GM18505 (cell line): ENCODE measurements around the gene SLC22A23.

Source experiments
- ATAC-seq: cut with Tn5 transposase; IDR thresholded peaks from one replicate; pipeline ENCODE4 v1.9.1; 2021; ENCODE audit not compliant: unreplicated experiment
- POLR2A ChIP-seq: IDR thresholded peaks from 4 replicates; pipeline ENCODE4 v1.6.1; 2011; ENCODE audit warnings: borderline replicate concordance; ENCODE audit not compliant: insufficient read depth, insufficient read length; ENCODE audit errors: extremely low read depth

SLC22A23 gene

GRCh38 chr6:3369985-3370360, 86.9 kb downstream of the SLC22A23 start:
- ATAC-seq = no peak
- TF ChIP-seq POLR2A = no peak

GRCh38 chr6:3368685-3369084, 88.2 kb downstream of the SLC22A23 start:
- no peak for ATAC-seq
- TF ChIP-seq POLR2A = no peak

- TF ChIP-seq POLR2A = no peak
- ATAC-seq = no peak
Observed at GRCh38 chr6:3367630-3368029, 89.2 kb downstream of the SLC22A23 start.

- no peak for ATAC-seq
Observed at GRCh38 chr6:3366596-3367413, 90.0 kb downstream of the SLC22A23 start.

GRCh38 chr6:3364391-3364790, 92.5 kb downstream of the SLC22A23 start:
- no peak for ATAC-seq
- no peak for TF ChIP-seq POLR2A

More at GRCh38 chr6:3366596-3367413, 90.0 kb downstream of the SLC22A23 start:
- no peak for TF ChIP-seq POLR2A

GRCh38 chr6:3363296-3364025, 93.4 kb downstream of the SLC22A23 start:
- no peak for TF ChIP-seq POLR2A
- no peak for ATAC-seq

- ATAC-seq = no peak
Observed at GRCh38 chr6:3361312-3362037, 95.4 kb downstream of the SLC22A23 start.

GRCh38 chr6:3360727-3361045, 96.2 kb downstream of the SLC22A23 start:
- no peak for TF ChIP-seq POLR2A
- no peak for ATAC-seq

More at GRCh38 chr6:3361312-3362037, 95.4 kb downstream of the SLC22A23 start:
- no peak for TF ChIP-seq POLR2A

GRCh38 chr6:3359973-3360726, 96.7 kb downstream of the SLC22A23 start:
- no peak for TF ChIP-seq POLR2A
- no peak for ATAC-seq

GRCh38 chr6:3359101-3359752, 97.6 kb downstream of the SLC22A23 start:
- TF ChIP-seq POLR2A = no peak
- no peak for ATAC-seq

GRCh38 chr6:3358413-3359100, 98.3 kb downstream of the SLC22A23 start:
- ATAC-seq = no peak
- TF ChIP-seq POLR2A = no peak

GRCh38 chr6:3357678-3358077, 99.2 kb downstream of the SLC22A23 start:
- no peak for ATAC-seq
- no peak for TF ChIP-seq POLR2A
